C1 segment of cervical spinal cord (tissue), 14 donors: ENCODE results near the gene ACAD9.
A peak's percentile ranks its signal among the peaks of the same experiment; 100 is the strongest.
"Not testable (repeated sequence)": the region's sequence is repeated elsewhere in the genome, so short reads cannot be mapped to it uniquely, and the experiment has no call there.

ENCODE experiments used
- DNase-seq, 14 donors: peaks; one replicate each; lab custom pipeline; 2025; lab: John Stamatoyannopoulos, UW

ACAD9 gene

DNA sequence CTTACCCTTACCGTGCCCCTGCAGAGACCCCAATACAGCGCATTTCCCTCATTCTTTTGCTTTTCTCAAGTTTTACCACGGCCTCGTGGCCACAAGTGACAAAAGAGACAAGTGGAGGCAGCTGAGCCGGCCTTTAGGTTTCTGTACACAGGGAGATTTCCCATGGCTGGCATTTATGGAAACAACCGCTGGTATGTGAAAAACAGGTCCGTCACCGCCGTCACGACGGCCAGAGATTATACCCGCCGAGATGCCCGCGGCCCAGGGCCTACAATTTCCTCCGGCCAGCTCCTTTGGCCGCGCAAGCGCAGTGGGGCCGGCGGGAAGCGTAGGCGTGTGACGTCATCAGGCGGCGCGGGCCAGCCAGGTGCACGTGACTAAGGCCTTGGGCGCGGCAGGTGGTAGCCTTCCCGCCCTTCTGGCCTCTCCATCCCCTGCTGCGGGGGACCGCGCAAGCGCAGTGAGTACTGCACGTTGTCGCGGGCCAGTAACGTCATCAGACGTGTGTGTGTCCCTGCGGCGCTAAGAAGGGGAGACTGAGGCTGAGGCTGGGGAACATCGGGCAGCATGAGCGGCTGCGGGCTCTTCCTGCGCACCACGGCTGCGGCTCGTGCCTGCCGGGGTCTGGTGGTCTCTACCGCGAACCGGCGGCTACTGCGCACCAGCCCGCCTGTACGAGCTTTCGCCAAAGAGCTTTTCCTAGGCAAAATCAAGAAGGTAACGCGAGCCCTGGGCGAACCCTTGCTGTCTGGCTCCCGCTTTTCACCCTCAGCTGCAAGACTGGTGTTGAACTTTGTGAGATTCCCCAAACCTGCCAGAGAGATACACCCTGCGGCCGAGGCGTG, at the start of gene ACAD9:
Gene ACAD9 (plus strand): TSS at position 496 of the 845 bp plus-strand sequence. CDS start 72 bp downstream, at position 568.
- DNase-seq: peak; percentile 87 to 99 (median 98)

DNA sequence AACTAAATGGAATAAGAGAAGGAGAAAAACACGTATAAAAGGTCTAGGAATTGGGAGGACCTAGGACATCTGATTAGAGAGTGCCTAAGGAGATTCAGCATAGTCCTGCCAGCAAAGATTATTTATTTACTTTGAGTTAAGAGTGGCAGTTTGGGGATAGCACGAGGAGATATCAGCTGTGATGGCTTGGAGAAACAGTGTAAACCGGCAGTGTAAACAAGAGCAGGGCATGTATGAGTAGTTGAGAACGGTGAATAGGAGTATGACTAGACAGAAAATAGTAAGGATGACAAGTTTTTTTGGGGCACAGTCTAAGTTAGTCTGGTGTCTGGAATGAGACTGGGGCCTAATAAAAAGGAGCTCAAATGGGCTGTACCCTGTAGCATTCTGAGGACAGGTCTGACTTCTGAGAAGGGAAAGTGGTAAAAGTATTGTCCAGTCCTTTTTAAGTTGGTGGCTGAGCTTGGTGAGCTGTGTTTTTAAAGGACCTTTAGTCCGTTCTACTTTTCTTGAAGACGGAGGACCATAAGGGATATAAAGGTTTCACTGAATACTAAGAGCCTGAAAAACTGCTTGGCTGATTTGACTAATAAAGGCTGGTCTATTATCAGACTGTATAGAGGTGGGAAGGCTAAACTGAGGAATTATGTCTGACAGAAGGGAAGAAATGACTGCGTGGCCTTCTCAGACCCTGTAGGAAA, 49.3 kb upstream of the ACAD9 start:
- DNase-seq: not testable (repeated sequence)

- not testable (repeated sequence) for DNase-seq
Measured at GRCh38 chr3:128830762-128831161, 48.7 kb upstream of the ACAD9 start.

- DNase-seq: not testable (repeated sequence)
Measured at GRCh38 chr3:128832979-128833378, 46.4 kb upstream of the ACAD9 start.

DNA sequence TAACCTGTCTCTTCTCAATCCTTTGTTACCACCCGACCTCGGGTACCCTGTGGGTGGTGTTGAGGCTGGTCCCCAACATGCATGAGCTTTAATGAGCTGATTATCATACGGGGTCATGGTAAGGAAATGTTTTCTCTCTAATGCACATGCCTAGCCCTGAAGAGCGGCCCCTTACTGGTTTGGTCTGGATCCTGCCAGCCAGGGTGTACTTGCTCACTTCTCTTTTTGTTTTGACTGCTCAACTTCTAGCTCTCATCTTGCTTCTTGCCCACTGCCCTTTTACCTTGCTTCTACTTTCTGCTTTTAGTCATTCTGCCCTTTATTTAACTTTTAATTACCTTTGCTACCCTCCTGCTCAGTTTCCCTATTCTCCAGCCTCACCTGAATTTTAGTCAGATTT, 44.3 kb upstream of the ACAD9 start:
- no peak for DNase-seq

GRCh38 chr3:128841926-128842920, 37.2 kb upstream of the ACAD9 start:
- no peak for DNase-seq

- peak in 2 of 14 donors; percentile 26 to 47 for DNase-seq
Measured at GRCh38 chr3:128844502-128844901, 34.9 kb upstream of the ACAD9 start.

- peak in 4 of 14 donors; percentile 28 to 79 (median 38) for DNase-seq
Measured at GRCh38 chr3:128845119-128845777, 34.2 kb upstream of the ACAD9 start.

DNA sequence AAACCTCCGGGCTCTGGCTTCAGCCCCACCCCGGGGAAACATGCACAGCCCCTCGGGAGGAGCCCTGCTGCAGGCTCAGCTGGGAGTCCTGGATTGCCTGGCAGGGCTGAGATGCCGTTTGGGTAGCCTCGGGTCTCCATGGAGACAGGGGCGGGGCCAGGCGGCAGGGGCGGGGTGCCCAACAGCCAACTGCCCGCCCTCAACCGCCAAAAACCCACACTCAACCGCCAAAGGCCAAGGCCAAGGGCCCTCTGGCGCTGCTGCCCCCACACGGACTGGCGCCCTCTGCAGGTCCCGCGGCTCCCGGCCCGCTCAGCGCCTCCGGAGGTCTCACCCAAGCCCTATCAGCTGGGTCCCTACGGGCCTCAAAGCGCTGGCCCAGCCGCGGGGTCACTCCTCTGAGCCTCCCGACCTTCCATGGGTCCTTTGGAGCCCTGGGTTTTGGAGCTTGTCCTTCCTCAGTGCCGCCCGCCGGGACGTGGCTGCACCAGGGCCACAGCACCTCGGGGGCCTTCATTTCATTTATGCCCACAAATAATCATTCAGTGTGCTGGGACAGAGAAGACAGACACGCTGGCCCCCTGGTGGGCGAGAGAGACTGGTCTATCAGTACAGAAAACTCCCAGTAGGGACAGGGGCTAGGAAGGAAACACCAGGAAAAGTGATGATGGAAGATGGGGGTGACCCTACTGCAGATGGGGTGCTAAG, 33.5 kb upstream of the ACAD9 start:
- DNase-seq: peak in 13 of 14 donors; percentile 22 to 80 (median 60)

DNA sequence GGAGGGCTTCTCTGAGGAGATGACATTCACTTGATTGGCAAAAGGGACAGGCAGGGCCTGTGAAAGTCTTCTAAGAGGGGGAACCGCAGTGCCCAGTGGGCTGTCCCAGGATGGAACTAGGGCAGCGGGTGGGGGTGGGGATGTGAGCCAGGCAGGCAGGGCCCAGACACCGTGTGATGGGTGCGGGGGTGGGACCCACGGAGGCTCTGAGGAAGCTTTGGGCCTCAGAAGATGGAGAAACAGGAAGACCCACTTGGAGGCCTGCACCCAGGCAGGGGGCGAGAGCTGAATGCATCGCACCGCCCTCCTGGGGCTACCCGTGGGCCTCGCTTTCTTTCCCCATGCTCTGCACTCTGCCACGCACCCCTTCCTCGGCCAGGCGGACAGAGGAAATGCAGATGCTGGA, 32.9 kb upstream of the ACAD9 start:
- peak in 1 of 14 donors; percentile 51 for DNase-seq

- DNase-seq: no peak
Measured at GRCh38 chr3:128847666-128848370, 31.6 kb upstream of the ACAD9 start.

- DNase-seq: no peak
Measured at GRCh38 chr3:128848936-128849335, 30.5 kb upstream of the ACAD9 start.

- DNase-seq: no peak
Measured at GRCh38 chr3:128849911-128850455, 29.4 kb upstream of the ACAD9 start.

DNA sequence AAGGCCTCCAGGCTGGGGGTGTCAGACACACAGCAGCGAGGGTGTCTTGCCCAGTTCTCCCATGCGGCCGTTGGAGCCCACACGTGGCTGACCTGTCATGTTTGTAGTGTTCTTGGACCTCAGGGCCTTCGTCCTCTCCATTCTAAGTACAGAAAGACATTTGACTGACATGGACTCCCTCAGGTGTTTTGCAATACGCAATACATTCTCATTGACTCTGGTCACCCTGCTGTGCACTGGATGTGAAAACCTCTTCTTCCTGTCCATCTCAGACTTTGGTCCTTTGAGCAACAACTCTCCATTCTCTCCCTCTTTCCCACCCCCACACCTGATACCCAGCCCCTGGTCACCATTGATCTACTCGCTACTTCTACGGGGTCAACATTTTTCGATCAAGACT, 28.9 kb upstream of the ACAD9 start:
- DNase-seq: no peak

GRCh38 chr3:128851601-128852000, 27.8 kb upstream of the ACAD9 start:
- no peak for DNase-seq

- no peak for DNase-seq
Measured at GRCh38 chr3:128853826-128854225, 25.6 kb upstream of the ACAD9 start.

DNA sequence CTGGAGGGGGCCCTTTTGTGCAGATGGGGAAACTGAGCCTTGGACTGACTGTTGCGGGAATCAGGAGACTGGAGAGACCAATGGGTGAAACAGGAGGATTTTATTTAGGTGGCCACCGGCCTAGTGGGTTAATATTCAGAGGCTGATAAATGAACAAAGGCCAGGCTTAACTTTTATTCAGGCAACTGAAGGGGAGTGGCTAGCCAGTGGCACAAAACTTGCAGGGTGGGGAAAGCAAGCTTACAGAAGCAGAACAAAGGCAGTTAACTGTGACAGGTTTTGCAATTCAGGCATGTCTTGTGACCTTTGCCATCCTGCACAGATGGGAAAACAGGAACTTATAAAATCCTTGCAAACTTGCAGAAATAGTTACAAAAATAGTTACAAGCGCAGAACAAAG, 24.9 kb upstream of the ACAD9 start:
- DNase-seq: no peak

DNA sequence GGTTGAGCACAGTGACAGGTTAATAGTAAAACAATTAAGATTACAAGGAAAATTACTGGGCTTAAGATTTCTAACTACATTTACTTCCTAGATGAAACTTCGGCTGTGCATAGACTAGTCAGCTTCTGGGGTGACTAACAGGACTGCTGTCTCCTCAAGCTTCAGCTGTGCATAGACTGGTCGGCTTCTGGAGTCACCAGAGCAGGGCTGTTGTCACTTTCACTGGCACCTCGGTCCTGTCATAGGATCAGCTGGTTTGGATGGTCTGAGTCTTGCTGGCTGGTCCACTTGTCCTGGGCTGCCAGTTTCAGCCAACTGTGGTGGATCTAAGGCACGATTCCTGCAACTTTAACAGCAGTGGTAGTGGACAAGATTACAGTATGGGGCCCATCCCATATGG, 23.9 kb upstream of the ACAD9 start:
- DNase-seq: no peak

DNA sequence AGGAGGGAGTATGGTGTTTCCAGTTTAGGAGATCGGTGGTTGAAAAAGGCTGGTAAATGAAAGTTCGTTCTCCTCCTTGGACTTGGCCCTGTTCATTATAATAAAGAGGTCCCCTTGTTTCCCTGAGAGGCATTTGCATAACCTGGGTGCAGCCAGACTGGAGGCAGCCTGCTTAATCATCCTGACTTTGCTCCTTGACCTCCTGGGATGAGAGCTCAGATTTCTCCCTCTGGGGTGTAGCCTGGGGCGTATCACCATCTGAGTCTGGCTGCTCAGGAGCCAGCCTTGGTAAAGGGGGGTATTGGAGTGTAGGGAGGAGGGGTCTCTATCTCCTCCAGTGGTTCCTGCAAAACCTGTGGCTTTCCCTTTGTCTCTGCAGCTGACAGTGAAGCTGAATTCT, 21.3 kb upstream of the ACAD9 start:
- no peak for DNase-seq
